GM11168 (cell line): ENCODE data around the gene RTP3.

Experiments
- in situ Hi-C: fragments of 300-500 bp; cut with MboI; formaldehyde crosslinking; loops from one replicate; pipeline ENCODE4 v1.12.0; 2022; ENCODE audit warnings: low sequenced_read_pairs; ENCODE audit not compliant: unreplicated experiment

RTP3 gene

DNA sequence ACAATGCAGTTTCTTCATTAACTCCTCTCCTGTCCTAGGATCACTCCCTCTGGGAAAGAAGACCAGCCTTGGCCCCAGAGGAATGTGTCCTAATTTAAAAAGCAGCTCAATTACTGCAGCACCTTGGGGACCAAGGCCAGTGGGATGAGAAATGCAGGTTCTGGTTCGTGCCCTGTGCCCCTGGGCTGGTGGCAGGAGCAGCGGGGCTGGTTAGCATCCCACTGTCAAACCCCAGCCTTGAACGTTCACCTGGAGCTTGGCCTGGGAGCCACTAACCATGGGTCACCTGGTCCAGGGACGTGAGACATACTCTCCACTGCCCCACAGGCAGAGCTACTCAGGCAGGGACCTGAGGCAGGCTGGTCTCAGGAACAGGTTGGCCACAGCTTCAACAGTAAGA is 8.4 kb upstream of the RTP3 start:
- in situ Hi-C loops = loop anchor here (5.0 kb wide), 1 partner anchor 138 kb away; no protein-coding TSS in a partner anchor

DNA sequence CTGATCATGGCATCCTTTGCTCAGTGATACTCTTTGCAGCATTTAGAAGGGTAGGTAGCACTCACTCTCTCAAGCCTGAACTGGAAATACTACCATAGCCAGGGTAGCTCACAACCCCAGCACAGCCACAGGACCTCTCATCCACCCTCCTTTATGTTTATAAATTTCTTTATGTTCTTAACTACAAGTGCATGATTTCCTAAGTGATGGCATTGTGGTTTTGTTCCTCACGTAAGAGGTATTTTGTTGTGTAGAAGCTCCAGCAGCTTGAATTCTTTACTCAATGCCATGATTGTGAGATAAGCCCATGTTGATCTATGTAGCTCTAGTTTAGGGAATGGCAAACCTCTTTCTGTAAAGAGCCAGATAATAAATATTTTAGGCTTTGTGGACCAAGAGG is 7.9 kb upstream of the RTP3 start:
- in situ Hi-C loops = loop anchor here (5.0 kb wide), 2 partner anchors 67 to 137 kb away; no protein-coding TSS in a partner anchor

DNA sequence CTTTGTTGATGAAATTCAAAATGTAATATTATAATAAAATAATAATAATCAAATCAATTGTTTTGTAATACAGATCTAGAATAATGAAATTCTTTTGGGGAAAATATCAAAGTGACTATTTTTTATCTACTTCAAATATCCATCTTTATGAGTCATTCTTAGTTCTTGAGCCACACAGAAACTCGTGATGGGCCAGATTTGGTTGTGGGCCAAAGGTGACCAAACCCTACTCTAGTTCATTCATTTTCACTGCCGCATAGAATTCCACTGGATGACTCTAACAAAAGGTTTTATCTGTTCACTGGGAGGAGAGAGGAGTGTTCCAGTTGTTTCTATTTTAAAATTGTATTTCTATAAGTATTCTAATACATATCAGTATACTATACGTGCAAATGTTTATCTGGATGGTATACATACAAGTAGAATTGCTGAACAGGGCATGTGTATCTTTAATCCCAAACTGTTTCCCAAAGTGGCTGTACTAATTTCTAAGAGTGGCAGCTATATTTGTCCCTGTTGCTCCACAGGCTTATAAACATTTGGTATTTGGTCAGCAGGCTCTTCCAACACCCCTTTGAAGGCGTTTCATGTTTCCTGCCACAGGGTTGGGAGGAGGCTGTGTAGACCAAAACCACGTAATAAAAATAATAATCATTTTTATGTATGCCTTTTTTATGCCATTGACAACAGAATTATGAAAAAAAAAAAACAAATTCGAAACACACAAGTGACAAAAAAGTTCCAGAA is 7.3 kb upstream of the RTP3 start:
- in situ Hi-C loops = loop anchor here (5.0 kb wide), 1 partner anchor 67 kb away; no protein-coding TSS in a partner anchor

DNA sequence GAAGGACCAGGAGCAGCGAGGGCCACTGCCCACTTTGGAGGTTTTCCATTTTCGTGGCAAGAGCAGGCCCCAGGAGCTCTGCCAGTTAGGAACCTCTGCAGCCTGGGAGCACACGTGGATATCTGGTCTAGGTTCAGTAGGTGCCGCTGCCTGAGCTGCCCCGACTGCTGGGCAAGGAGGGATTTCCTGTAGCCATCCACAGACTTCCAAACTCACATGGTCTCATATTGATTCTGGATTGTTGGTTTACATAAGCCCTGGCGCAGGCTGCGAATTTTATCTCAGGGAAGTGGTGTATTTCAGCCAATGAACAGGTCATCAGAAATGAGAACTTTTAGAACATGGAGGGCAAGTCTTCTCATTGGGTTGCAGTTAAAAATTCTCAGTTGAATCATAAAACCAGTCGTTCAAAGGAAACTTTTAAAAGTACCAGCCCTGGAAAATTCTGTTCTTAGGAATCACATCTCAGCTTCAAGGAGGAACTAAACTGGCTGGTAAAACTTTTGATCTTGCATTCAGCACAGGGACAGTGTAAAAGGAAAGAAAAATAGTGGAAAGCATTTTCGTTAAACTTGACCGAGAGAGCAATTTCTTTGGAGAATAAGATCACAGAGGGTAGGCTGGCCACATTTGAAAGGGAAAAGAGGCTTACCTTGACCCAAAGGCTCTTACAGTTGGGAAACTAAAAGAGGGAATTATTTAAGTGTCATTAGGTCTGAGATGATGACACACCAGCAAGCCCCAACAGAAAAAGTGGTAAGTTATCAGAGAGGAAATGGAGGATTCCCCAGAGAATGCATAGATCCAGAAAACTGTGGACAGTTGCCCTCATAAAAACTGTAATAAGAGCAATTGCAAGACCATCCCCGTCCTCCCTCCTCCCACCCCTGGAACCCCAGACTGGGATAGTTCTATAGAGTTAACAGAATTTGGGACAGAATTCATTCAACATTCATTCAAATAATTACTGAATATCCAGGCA is 6.4 kb upstream of the RTP3 start:
- in situ Hi-C loops = loop anchor here (5.0 kb wide), 1 partner anchor 66 kb away; no protein-coding TSS in a partner anchor

DNA sequence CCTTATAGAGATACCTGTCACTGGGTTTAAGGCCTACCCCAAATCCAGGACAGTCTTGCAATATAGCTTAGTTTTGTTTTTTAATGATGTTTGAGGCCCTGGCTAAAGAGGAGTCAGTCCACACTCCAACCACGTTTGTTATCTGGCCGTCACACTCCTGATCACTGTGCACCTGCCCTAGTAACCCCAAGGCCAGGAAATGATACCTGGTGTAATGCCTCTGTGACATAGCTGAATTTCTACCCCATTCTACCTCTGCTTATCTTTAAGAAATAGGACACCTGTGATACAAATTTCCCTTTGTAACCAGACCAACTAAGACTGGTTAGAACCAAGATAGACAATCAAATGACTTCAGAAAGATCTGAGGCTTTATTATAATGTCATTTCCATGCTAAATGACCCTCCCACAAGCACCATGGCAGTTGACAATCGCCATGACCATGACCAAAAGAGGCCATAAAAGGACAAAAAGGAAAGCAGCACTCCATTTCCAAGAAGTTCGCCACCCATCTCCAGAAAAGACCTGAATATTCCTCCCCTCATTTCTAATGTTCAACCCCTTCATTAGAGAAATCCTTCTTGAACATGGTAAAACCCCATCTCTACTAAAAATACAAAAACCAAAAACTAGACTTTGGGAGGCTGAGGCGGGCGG is 4.8 kb upstream of the RTP3 start:
- in situ Hi-C loops = loop anchor here (5.0 kb wide), 1 partner anchor 64 kb away; no protein-coding TSS in a partner anchor

DNA sequence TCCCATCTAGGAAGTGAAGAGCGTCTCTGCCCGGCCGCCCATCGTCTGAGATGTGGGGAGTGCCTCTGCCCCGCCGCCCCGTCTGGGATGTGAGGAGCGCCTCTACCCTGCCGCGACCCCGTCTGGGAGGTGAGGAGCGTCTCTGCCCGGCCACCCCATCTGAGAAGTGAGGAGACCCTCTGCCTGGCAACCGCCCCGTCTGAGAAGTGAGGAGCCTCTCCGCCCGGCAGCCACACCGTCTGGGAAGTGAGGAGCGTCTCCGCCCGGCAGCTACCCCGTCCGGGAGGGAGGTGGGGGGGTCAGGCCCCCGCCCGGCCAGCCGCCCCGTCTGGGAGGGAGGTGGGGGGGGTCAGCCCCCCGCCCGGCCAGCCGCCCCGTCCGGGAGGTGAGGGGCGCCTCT is 3.3 kb upstream of the RTP3 start:
- in situ Hi-C loops = loop anchor here (5.0 kb wide), 1 partner anchor 63 kb away; no protein-coding TSS in a partner anchor

DNA sequence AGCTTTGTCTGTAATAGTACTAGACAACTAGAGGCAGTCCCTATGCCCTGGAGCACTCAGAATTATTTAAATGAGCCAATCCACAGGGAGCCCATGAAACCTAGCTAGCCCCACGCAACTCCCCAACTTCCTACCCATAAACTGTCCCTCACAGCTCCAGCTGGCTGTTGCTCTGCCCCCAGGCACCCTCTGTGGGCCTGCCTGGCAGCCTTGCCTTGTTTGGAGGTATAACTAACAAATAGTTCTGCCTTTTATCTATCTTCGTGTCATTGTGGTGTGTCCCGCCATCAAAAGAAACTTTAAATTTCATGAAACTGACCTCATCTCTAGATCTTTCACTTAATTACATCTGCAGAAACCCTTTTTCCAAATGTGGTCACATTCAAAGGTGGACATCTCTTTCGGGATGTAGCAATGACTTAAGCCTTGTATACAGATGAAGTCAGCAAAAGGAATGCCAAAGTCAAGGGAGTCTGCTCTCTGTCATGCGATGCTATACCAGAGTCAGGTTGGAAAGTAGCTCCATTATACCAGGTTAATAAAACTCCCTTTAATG is 1.8 kb upstream of the RTP3 start:
- in situ Hi-C loops = no loop called here

DNA sequence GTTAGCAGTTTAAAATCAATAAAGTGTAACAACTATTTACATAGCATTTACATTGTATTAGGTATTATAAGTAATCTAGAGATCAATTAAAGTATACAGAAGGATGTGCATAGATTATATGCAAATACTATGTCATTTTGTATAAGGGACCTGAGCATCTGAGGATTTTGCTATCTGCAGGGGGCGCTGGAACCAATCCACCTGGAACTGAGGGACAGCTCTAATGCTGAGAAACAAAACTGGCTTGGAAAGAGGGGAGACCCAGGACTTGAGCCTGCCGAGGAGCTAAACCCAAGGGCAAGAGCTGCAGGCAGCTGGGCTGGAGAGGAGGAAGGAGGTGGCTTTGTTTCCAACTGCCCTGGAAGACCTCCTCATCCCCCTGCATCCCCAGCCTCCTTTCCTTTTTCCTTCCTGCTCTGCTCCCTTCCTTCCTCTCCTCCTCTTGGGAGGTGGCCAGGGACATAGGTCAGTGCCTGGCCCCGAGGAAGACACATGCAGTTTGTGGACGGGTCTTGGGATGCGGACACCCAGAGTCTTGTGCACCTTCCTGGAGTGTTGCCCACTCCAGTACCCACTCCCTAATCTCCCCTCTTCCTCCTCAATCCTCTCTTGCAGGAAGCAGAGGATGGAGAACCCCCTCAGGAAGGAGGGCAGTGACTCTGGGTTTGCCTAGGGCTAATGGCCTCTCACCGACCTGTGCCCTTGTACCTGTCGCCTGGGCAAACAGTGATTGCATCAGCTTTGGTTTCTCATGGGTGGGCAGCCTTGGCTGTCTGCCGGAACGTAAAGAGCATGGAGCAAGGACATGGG is 825 bp upstream of the RTP3 start:
- in situ Hi-C loops = no loop called here

DNA sequence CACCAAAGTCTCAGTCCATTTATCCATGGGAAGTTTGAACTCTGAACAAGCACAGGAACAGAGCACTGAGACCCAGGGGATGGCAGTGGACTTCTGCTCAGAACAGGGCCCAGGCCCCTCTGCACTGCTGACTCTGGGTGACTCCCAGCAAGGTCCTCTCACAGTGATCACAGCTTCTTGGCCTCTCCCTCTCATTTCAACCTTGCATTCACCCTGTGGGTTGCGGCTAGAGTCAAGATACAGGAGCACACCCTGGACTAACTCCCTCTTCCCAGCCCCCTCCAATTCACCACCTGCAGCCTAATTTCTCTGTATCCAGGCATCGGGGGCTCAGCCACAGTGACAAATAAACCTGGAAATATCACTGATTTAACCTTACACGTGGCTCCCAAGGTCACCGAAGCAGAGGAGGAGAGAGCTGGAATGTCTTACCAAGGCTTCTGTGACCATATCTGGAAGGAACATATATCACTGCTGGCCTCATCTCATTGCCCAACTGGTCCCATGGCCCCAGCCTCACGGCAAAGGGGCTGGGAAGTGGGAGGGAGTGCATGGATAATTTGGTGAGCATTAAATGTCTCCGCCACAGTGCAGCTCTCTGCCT is 1.2 kb downstream of the RTP3 start:
- in situ Hi-C loops = no loop called here

DNA sequence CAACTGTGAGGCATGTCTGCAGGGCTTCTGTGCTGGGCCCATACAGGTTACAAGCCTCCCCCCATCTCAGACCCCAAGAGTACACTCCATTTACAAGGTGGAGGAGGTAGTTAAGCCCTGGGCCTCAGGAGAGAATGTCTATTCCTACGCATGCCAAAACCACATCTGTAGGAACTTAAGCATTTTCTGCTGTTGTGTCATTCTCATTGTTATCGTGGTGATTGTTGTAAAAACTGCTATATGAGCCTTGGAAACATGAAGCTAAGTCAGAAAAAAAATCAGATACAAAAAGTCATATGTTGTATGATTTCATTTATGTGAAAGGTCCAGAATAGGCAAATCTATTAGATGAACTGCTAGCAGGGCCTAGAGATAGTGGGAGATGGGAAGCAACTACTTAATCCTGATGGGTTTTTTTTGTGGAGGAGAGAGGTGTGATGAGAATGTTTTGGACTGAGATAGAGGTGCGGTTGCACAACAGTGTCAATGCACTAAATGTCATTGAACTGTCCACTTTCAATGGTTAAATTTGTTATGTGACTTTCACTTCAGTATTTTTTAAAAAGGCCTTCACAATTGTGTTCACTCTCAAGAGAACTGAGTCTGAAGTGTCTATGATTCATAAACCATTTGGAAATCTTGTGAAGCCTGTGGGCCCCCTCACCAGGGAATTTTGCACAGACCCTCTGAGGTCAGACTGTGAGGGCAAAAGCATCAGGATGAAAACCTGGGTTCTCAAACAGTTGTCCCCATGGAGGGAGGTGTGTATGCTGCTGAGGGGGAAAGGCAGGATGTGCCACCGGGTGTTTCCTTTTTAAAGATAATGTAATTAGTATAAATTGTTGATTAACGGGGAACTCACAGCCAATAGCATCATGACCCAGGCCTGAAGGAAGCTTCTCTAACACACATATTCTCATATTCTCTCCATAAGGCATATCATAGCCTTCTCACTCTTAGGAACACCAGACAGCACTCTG is 3.2 kb downstream of the RTP3 start:
- in situ Hi-C loops = no loop called here

DNA sequence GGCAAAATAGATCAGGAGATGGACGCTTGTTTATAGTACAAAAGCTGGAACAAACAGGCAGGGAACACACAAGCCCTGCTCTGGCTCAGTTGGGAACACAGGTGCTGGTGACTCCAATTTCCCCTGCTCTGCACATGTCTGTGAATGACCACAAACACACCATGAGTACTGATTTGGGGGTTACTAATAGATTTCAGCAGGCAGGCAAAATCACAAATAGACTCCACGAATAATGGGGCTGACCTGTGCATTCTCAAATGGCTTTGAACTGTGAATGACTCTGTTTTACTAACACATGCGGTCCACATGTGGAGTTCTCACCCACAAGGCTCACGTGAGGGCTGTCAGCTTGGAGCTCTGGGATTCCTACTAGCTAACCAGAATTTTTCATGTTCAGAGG is 3.9 kb downstream of the RTP3 start:
- in situ Hi-C loops = no loop called here

DNA sequence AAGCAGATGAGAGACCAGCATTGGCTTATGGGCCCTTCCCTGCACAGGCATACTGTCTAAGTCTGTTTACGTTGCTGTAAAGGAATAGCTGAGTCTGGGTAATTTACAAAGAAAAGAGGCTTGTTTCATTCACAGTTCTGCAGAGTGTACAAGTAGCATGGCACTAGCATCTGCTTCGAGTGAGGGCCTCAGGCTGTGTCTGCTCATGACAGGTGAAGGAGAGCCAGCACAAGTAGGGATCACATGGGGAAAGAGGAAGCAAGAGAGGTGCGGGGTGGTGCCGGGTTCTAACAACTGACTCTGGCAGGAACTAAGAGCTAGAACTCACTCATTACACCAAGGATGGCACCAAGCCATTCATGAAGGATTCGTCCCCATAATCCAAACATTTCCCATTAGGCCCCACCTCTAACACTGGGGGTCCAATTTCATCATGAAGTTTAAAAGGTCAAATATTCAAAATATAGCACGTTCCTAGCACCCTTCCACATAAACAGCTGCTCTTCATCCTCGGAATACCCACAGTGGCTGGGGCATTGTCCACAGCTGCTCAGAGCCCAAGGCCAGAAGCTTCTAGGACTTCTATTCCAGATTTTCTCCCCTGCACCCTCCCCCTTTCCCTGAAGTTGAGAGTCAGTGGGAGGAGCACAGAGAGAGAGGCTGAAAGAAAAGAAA is 5.6 kb downstream of the RTP3 start:
- in situ Hi-C loops = no loop called here

DNA sequence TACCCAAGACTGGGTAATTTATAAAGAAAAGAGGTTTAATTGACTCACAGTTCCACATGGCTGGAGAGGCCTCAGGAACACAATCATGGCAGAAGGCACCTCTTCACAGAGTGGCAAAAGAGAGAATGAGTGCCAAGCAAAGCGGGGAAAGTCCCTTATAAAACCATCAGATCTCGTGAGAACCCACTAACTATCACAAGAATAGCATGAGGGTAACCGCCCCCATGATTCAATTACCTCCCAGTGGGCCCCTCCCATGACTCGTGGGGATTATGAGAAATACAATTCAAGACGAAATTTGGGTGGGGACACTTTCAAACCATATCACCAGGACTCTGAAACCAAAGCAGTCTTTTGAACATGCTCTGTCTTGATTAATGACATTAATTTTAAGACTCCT is 7.0 kb downstream of the RTP3 start:
- in situ Hi-C loops = no loop called here

DNA sequence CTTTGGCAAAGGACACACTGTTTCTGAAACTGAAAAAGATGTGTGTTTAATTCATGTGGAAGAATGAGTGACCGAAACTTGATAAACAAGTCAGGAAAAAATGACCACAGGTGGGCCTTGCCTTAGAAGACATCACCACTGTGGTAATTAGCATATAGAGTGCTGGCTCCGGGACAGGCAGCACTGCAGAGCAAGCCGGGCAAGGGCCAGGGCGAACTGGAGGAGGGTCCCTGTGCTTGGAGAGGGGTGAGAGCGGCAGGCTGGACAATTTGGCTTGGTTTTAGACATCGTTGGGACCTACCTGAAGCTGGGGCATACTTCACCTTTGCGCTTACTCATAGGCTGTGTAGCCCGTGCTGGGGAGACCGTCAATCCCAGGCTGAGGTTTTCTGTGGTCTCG is 8.2 kb downstream of the RTP3 start:
- in situ Hi-C loops = no loop called here

DNA sequence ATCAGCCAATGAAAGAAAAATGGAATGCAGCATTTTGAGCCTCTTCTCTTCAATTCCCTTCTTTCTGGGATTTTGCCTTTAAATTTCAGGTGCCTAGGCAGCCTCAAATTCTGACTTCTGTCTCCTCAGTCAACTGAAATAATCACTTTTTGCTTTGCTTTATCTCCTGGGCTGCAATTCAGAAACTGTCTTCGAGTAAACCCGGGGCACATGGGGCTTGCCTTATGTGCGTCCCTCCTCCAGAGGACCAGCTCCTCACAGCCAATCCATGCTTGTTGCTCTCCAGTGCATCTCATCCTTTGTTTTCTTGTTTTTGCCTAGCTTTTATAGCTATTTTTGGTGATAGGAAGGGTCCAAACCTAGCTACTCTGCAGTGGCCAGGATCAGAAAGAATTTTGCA is 8.8 kb downstream of the RTP3 start:
- in situ Hi-C loops = no loop called here

DNA sequence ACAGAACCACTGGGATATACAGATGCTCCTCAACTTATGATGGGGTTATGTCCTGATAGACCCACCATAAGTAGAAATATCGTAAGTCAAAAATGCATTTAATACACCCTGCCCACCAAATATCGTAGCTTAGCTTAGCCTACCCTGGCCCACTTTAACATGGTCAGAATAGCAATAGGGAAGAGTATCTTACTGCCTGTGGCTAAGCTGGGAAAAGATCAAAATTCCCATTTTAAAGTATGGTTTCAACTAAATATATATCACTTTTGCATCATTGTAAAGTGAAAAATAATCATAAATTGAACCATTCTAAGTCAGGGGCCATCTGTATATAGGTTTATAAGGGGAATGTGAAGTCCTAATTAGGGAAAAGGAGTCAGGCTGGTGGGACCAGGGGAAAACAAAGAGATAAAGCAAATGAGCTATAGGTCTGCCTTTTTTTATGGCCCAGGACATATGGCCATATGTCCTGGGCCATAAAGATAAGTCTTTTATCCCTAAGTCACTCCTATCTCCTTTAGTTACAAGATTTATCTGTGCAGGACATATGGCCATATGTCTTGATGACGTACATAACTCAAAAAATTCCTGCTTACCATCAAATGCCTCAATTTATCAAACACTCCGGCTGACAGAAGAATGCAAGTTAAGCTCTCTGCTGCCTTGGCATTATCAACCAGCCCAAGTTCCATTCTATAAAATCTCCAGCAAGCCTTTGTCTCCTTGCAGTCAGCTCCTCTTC is 11.2 kb downstream of the RTP3 start:
- in situ Hi-C loops = no loop called here
